Effector memory CD4-positive, alpha-beta T cell (primary cell): ENCODE data around the gene PYROXD2.

ENCODE experiments used
- DNase-seq, 3 donors: peaks; one replicate each; pipeline ENCODE4 v3.0.0-alpha.2; 2020
- H3K27ac ChIP-seq: 2 replicates; pipeline ENCODE4 v1.7.0; 2013; ENCODE audit warnings: mild to moderate bottlenecking, low read length, moderate library complexity; ENCODE audit not compliant: insufficient read depth, poor library complexity, severe bottlenecking
- H3K27me3 ChIP-seq: replicated peaks from 2 replicates; pipeline ENCODE4 v1.7.0; 2013; ENCODE audit warnings: mild to moderate bottlenecking, low read length; ENCODE audit not compliant: insufficient read depth, control insufficient read depth, poor library complexity, severe bottlenecking
- H3K36me3 ChIP-seq: 2 replicates; pipeline ENCODE4 v1.7.0; 2013; ENCODE audit warnings: mild to moderate bottlenecking, low read length, moderate library complexity; ENCODE audit not compliant: control insufficient read depth, insufficient read depth
- H3K4me1 ChIP-seq: 2 replicates; pipeline ENCODE4 v1.7.0; 2013; ENCODE audit warnings: low read length, mild to moderate bottlenecking; ENCODE audit not compliant: control insufficient read depth, insufficient read depth, poor library complexity, severe bottlenecking
- H3K4me3 ChIP-seq: 2 replicates; pipeline ENCODE4 v1.7.0; 2013; ENCODE audit warnings: low read length, low read depth, mild to moderate bottlenecking; ENCODE audit not compliant: insufficient read depth, poor library complexity, severe bottlenecking
- H3K9me3 ChIP-seq: 2 replicates; pipeline ENCODE4 v1.7.0; 2013; ENCODE audit warnings: mild to moderate bottlenecking, low read length, moderate library complexity; ENCODE audit not compliant: control insufficient read depth

The PYROXD2 gene

GRCh38 chr10:98396096-98397063, 18.6 kb downstream of the PYROXD2 start:
- Histone ChIP-seq H3K27me3 (no peaks in the 10 kb centered on the region), H3K4me1 (peaks cover 4% of the 10 kb centered on the region), H3K36me3 (peaks cover 6% of the 10 kb centered on the region), H3K9me3 (no peaks in the 10 kb centered on the region), H3K4me3 (no peak overlapping the region), H3K27ac (no peak overlapping the region)
- DNase-seq, result no peak

DNA sequence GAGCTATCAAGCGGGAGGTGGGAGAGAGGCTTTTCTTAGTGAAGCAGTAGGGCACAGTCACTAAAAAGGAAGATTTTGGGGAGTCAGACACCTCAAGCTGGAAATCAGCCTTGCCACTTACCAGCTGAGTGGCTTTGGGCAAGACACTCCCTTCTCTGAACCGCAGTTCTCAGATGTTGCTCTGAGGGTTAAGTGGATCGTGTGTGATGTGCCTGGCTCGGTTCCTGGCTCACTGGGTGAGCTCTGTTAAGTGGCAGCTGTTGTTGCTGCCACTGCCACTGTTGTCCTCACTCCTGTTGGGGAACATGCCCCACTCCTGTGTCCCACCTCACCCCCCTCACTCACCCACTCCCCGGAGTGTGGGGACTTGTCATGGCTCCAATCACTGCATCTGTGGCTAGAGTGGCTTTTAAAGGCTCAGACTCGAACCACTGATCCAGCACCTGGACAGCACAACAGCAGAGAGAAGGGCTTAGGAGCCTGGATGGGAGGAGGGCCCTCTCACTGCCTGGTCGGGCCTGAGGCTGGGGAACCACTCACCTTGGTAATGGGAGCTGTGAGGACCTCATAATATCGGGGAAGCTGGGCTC, 20.0 kb downstream of the PYROXD2 start:
- Histone ChIP-seq H3K9me3 (no peaks in the 10 kb centered on the region), H3K27ac (no peak overlapping the region), H3K27me3 (no peaks in the 10 kb centered on the region), H3K36me3 (peaks cover 6% of the 10 kb centered on the region), H3K4me1 (peaks cover 13% of the 10 kb centered on the region), H3K4me3 (no peak overlapping the region)
- DNase-seq, result no peak

DNA sequence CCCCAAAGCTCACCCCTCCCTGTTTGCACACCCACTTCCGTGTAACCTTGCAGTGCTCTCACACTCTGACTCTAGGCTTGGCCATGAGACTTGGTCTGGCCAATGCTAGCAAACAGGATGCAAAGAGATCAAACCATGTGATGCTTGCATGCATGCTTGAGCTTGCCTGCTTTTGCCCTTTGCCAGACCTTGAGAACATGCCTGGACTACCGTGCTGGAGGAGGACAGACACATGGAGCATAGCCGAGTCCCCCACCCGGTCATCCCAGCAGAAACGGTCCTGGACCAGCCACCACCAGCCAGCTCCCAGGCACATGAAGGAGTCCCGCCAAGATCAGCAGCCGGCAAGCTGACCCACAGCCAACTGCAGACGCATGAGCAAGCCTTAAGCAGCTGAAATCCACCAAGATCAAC, 23.4 kb downstream of the PYROXD2 start:
- Histone ChIP-seq H3K36me3 (peaks cover 6% of the 10 kb centered on the region), H3K27ac (no peak overlapping the region), H3K4me1 (peaks cover 13% of the 10 kb centered on the region), H3K4me3 (no peak overlapping the region), H3K9me3 (no peaks in the 10 kb centered on the region), H3K27me3 (no peaks in the 10 kb centered on the region)
- DNase-seq, result no peak

GRCh38 chr10:98391065-98391464, 23.9 kb downstream of the PYROXD2 start:
- no peak overlapping the region for H3K4me3 ChIP-seq
- H3K27me3 ChIP-seq, result no peaks in the 10 kb centered on the region
- no peaks in the 10 kb centered on the region for H3K9me3 ChIP-seq
- H3K27ac ChIP-seq, result no peak overlapping the region
- no peak for DNase-seq
- H3K4me1 ChIP-seq, result peaks cover 13% of the 10 kb centered on the region
- H3K36me3 ChIP-seq, result peaks cover 2% of the 10 kb centered on the region

DNA sequence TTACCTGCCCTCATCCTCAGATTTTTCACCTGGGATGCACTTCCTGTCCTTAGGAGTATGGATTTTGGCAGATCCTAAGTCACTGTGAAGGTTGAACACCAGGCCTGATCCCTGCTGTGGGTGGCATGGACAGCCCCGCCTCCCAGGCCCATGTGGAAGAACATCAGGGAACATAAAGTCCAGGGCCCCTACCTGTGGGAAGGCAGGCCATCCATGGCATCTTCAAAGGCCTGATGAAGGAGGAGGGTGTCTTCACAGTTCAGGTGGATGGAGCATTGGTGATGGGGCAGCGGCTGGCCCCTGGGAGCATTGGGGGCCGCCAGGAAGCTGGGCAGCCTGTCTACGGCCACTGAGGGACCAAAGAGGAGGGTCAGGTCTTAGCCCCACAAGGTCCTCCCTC, 24.6 kb downstream of the PYROXD2 start:
- H3K9me3 ChIP-seq, result no peaks in the 10 kb centered on the region
- H3K27me3 ChIP-seq, result no peaks in the 10 kb centered on the region
- DNase-seq, result no peak
- H3K4me1 ChIP-seq, result peaks cover 13% of the 10 kb centered on the region
- no peak overlapping the region for H3K4me3 ChIP-seq
- H3K36me3 ChIP-seq, result no peaks in the 10 kb centered on the region
- no peak overlapping the region for H3K27ac ChIP-seq

DNA sequence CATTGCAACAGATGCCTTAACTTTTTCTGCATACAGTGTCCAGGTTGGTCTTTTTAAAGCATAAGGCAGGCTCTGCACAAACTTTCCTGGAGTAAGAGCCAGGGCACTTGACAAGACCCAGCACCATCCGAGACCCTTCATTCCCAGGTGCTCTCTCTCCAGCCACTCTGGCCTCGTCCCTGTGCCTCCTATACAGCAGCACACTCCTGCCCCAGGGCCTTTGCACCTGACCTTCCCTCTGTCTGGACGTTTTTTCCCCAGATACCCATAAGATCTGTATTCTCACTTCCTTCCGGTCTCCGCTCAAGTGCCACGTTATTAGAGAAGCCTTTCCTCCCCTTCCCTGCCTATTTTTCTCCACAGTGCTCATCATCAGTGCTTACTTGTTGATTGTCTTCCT, 25.6 kb downstream of the PYROXD2 start:
- Histone ChIP-seq H3K4me3 (no peak overlapping the region), H3K36me3 (no peaks in the 10 kb centered on the region), H3K4me1 (peaks cover 13% of the 10 kb centered on the region)

GRCh38 chr10:98388101-98388655, 26.8 kb downstream of the PYROXD2 start:
- Histone ChIP-seq H3K9me3 (no peaks in the 10 kb centered on the region), H3K4me1 (peaks cover 13% of the 10 kb centered on the region), H3K4me3 (no peak overlapping the region), H3K27ac (no peak overlapping the region), H3K36me3 (peaks cover 4% of the 10 kb centered on the region), H3K27me3 (no peaks in the 10 kb centered on the region)
- DNase-seq, result no peak

More for the DNA sequence above, 25.6 kb downstream of the PYROXD2 start:
- H3K27me3 ChIP-seq, result no peaks in the 10 kb centered on the region
- no peak for DNase-seq
- H3K27ac ChIP-seq, result no peak overlapping the region
- H3K9me3 ChIP-seq, result no peaks in the 10 kb centered on the region

DNA sequence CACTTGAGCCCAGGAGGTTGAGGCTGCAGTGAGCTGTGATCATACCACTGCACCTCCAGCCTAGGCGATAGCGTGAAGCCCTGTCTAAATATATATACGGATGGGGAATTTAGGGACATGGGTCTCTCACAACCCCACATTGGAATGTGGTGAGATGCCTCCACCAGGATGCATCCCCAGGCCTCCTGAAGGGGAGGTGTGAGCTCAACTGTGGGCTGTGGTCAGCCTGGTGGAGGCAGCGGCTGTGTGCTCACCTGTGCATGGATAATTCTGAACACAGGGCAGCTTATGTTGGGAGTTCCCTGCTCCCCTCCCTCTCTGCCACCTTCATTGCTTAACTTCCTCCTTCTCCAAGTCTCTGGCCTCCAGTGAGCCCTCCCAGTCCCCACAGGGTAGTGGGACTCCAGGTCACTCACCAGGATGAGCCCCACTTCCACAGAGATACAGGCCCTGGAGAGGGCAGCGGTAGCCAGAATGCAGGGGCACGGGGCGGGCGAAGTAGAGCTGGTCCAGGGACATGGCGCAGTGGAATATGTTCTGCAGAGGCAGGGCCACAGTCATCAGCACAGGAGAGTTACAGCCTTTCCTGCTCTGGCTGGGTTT, 30.4 kb downstream of the PYROXD2 start:
- Histone ChIP-seq H3K9me3 (no peaks in the 10 kb centered on the region), H3K4me1 (no peaks in the 10 kb centered on the region), H3K4me3 (no peak overlapping the region), H3K27me3 (no peaks in the 10 kb centered on the region), H3K36me3 (peaks cover 4% of the 10 kb centered on the region), H3K27ac (no peak overlapping the region)
- no peak for DNase-seq

- no peaks in the 10 kb centered on the region for H3K9me3 ChIP-seq
- no peak overlapping the region for H3K4me3 ChIP-seq
- no peak for DNase-seq
- no peaks in the 10 kb centered on the region for H3K4me1 ChIP-seq
- H3K27ac ChIP-seq, result no peak overlapping the region
- peaks cover 4% of the 10 kb centered on the region for H3K36me3 ChIP-seq
- no peaks in the 10 kb centered on the region for H3K27me3 ChIP-seq
Measured at GRCh38 chr10:98383869-98384268, 31.1 kb downstream of the PYROXD2 start.
